ENCODE data around the gene GLIS1. TPM values are rescaled to one million over a fixed set of nuclear protein-coding genes. Genes with fewer than 3 reads are reported as not detected.

GLIS1 gene
- polyA plus RNA-seq, 3 donors: 2.2 to 4.8 (median 3.2) TPM

- DNase-seq (ENCODE audit: extremely low read depth in 1 of 11, low read depth in 9 of 11, low spot score in 4 of 11): no peak
Measured at GRCh38 chr1:53644909-53645689, 93.9 kb downstream of the GLIS1 start.

- DNase-seq (ENCODE audit: extremely low read depth in 1 of 11, low read depth in 9 of 11, low spot score in 4 of 11): no peak
Measured at GRCh38 chr1:53644496-53644895, 94.5 kb downstream of the GLIS1 start.

DNA sequence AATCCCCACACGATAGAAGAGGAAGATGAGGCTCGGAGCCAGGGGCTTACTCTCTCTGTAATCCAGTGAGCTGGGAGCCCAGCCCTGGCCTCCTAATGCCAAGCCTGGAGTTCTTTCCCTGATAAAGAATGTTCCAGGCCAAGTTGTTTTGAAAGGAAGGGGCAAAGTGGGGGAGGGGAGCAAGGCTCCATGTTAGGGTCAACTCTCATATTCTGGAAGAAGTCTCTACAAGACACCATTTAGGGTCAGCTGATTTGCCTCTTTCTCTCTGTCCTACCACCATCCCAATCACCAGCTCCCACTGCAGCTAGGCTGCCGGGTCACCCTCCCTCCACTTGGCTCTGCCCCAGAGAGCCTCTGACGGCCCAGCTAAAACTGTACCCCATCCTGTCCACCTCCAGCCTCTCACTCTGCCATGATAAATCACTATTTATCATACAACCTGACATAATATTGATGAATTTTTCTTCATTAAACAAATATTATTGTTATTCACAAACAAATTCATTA lies 95.0 kb downstream of the GLIS1 start:
- no peak for DNase-seq (ENCODE audit: extremely low read depth in 1 of 11, low read depth in 9 of 11, low spot score in 4 of 11)

DNA sequence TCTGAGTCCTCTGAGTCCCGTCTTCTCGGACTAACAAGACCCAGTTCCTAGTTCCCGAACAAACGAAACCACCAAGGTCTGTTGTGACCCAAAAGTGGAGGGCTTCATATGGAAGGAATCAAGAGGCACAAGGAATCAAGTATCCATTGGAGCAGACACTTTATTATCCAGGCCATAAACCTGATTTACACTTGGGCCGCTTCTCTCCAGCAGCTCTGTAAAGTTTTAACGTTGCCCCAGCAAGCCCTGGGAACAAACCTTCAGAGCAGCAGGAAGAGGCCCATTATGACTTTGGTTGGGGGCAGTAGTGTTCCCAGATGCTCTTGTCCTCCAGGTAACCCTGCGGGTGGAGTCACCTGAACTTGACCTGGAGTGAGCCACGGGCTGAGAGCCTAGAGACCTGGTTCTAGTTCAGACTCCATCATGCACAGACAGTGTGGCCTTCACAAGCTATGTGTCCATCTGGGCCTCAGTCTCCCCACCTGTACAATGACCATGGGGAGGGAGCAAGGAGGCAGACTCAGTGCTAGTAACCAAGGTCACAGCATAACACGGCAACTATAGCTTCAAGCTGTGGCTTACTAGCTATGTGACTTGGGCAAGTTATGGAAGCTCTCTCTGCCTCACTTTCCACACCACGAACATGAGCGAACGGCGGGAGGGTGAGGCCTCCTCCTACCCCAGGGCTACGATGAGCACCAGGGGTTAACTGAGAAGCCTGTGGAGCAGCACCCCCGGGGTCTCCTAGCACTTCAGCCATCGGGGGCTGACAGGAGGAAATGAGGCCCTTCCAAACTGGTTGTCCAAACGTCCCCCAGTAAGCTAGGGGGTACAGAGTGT lies 95.7 kb downstream of the GLIS1 start:
- DNase-seq (ENCODE audit: extremely low read depth in 1 of 11, low read depth in 9 of 11, low spot score in 4 of 11): peak; percentile 29 to 73 (median 48)

DNA sequence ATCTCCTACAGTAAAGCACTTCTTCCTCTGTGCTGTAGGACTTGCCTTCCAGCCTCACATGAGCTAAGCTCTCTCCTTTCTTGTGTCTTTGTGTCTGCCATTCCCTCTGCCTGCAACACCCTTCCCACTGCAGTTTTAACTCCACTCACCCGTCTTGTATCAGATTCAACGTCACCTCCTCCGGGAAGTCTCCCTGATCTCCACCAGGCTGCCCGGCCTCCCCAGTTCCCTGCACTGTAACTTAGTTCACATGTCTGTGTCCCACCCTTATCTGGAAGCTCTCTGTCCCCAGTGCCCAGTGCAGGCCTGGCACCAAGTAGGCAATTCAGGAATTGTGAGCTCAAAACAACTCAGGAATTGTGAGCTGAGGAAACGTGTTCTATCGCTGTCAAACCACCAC lies 96.4 kb downstream of the GLIS1 start:
- DNase-seq (ENCODE audit: extremely low read depth in 1 of 11, low read depth in 9 of 11, low spot score in 4 of 11): no peak

- DNase-seq (ENCODE audit: extremely low read depth in 1 of 11, low read depth in 9 of 11, low spot score in 4 of 11): no peak
Measured at GRCh38 chr1:53642215-53642555, 96.8 kb downstream of the GLIS1 start.

DNA sequence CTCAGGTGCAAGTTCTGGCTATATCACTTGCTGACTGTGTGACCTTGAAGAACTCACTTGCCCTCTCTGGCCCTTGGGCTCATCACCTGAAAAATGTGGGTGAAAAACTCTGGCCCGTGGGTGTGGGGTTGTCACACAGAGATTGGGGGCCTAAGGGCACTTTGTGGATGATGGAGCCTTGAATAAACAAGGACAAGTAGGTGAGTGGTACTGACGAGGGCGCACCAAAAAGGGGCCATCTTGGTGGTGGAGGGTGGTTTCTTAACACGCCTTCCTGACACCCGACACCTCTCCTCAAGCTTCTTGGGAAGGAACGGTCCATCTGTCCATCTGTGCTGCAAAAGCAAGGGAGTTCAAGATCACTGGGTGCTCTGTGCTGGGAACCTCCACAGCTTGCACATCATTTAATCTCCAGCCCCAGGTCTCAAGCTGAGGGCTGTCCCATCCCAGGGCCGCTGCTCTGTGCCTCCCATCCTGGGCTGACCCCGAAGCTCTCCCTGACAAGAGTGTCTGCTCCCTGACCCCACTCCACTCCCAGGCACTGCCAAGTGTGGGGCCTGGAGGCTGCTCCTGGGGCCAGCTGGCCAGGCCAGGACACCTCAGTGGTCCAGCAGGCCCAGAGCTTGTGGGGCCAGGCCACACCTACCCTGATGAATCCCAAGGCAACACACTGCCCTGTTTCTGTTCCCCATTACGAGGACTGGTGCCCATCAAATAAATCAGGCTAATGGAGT lies 97.3 kb downstream of the GLIS1 start:
- DNase-seq (ENCODE audit: extremely low read depth in 1 of 11, low read depth in 9 of 11, low spot score in 4 of 11): no peak

DNA sequence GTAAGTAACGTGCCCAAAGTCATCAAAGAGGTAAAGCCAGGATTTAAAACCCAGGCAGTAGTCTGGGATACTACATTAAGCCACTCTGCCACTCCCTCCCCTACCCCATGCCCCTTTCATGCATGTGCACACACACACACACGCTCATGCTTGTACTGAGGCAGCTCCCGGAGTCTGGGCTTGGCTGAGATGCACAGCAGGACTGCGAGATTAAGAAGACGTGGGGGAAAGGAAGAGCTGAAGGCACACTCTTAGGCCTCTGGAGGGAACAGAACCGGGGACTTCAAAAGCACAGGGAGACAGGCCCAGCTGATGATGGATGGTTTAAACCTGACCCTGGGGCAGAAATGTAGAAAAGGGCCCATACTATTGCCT lies 98.3 kb downstream of the GLIS1 start:
- DNase-seq (ENCODE audit: extremely low read depth in 1 of 11, low read depth in 9 of 11, low spot score in 4 of 11): no peak

- no peak for DNase-seq (ENCODE audit: extremely low read depth in 1 of 11, low read depth in 9 of 11, low spot score in 4 of 11)
Measured at GRCh38 chr1:53639996-53640700, 98.8 kb downstream of the GLIS1 start.

- no peak for DNase-seq (ENCODE audit: extremely low read depth in 1 of 11, low read depth in 9 of 11, low spot score in 4 of 11)
Measured at GRCh38 chr1:53639251-53639763, 99.7 kb downstream of the GLIS1 start.

DNA sequence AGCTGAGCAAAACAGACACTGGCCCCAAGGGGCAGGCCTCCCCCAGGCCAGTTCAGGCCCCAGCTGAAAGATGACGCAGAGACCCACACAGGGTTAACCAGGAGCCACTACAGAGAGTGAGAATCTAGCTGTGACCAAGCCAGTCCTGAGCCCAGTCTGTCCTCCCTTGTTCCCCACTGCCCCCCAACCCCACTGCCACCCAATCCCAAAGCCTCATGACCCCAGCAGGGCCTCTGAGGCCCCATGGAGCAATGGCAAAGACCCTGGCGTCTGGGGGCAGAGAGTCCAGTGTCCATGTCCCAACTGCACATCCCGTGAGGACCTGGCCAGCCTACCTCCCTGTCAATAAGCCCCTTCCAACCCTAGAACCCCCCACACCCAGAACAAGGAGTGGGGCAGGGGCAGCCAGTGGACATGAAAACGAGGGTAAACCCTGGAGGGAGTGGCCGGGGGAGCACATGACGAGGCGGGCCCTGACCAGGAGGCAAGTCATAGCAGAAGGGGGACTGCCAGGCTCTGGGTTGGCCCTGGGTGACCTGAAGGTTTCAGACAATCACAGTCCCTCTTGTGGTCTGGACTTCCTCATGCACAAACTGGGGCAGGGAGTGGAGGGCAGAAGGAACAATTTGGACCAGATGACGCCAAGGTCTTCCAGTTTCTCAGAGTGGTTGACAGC lies 100.5 kb downstream of the GLIS1 start:
- no peak for DNase-seq (ENCODE audit: extremely low read depth in 1 of 11, low read depth in 9 of 11, low spot score in 4 of 11)

- no peak for DNase-seq (ENCODE audit: extremely low read depth in 1 of 11, low read depth in 9 of 11, low spot score in 4 of 11)
Measured at GRCh38 chr1:53637511-53638359, 101.2 kb downstream of the GLIS1 start.

GRCh38 chr1:53636621-53637171 lies 102.3 kb downstream of the GLIS1 start:
- DNase-seq (ENCODE audit: extremely low read depth in 1 of 11, low read depth in 9 of 11, low spot score in 4 of 11): no peak

DNA sequence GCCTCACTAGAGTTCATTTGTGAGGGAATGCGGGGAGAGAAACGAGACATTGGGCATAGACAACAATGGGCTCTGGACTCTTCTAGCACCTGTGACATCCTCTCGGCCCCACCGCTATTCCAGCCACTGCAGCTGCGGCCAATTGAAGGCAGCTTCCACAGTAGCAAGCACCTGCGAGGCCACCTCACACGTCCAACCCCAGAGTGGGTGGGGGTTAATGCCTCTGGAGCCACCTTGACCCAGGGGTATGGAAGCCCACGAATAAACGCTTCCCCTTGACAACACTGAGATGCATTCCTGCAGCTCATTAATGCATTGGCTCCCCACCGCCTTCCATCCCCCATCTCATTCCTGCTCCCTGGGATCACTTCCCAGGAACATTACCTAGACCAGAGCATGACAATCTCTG lies 104.4 kb downstream of the GLIS1 start:
- no peak for DNase-seq (ENCODE audit: extremely low read depth in 1 of 11, low read depth in 9 of 11, low spot score in 4 of 11)

GRCh38 chr1:53633073-53633704 lies 105.8 kb downstream of the GLIS1 start:
- DNase-seq (ENCODE audit: extremely low read depth in 1 of 11, low read depth in 9 of 11, low spot score in 4 of 11): no peak

DNA sequence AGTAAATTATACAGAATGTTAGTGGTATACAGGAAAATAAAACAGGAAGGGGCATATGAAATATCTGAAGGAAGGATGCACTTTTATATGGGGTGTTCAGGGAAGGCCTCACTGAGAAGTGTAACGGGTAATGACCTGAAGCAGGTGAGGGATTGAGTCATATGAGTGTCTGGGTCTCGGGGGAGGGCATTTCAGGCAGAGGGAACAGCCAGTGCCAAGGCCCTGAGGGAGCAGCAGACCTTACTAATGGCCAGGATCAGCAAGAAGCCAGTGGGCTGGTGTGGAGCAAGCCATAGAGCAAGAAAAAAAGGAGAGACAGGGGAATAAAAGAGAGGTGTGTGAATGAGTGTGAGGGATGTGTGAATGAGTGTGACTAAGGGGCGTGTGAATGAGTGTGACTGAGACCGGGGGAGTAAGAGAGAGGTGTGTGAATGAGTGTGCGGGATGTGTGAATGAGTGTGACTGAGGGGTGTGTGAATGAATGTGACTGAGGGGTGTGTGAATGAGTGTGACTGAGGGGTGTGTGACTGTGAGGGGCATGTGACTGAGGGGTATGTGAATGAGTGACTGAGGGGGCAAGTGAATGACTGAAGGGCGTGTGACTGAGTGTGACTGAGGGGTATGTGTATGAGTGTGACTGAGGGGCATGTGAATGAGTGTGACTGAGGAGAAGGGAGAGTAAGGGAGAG lies 107.2 kb downstream of the GLIS1 start:
- no peak for DNase-seq (ENCODE audit: extremely low read depth in 1 of 11, low read depth in 9 of 11, low spot score in 4 of 11)
